NAMALWA (cell line): Measurements from ENCODE around the gene CAPZB.
A peak's percentile ranks its signal among the peaks of the same experiment; 100 is the strongest.

Experiments used
- DNase-seq: peaks from one replicate; pipeline ENCODE4 v3.0.0-alpha.2; 2015; ENCODE audit warnings: low spot score

The CAPZB gene

DNA sequence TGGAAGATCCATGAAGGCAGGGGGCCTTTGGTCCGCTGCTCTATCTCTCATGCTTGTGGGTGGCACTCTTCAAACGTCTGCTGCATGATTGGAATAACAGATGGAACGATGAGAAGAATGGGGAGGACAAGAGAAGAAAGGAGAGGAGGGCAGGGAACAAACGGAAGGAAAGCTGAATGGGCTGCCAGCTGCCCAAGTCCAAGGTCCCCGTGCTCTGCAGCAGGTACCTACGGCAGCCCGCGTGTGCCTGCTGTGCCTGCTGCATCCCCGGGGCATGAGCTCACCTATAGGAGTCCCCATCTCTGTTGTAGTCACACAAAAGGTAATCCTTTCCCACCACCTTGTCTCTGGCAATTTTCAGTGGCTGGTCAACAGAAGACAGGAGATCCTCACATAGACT lies 100.1 kb downstream of the CAPZB start:
- no peak for DNase-seq

DNA sequence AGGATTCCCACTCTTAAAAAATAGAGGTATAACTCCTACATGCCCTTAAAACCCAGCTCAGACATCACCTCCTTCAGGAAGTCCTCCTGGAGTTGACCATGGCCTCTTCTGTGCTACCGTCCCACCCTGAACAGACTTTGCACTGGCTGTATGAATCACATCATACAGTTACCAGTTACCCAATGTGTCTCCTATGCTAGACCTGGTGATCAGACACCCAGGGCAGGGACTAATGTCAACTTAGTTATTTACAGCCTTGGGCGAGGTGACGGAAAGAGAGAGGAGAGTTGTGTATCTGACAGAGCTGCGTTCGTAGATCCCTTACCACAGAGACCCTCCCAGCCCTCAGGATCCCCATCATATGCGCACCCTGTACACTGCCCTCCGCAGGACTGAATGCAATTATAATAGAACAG lies 100.6 kb downstream of the CAPZB start:
- no peak for DNase-seq

DNA sequence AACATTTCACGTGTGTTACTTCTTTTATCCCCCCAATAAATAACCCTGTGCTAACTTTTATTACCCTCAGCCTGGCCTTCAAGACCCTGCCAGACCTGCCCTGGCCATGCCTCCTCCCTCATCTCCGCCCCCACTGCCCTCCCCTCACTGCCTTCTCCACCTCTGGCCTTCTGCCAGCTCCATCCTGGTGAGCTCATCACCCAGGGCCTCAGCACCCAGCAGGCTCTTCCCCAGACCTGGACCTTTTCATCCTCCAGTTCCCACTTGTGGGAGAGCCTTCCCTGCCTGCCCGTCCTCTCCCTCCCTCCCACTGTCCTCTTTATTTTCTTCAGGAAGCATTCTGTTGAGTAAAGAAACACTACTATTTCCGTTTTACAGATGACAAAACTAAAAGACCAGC lies 101.2 kb downstream of the CAPZB start:
- DNase-seq, result no peak

GRCh38 chr1:19382222-19382621 lies 103.1 kb downstream of the CAPZB start:
- DNase-seq, result no peak

- no peak for DNase-seq
Observed at GRCh38 chr1:19381261-19381660, 104.1 kb downstream of the CAPZB start.

- DNase-seq, result no peak
Observed at GRCh38 chr1:19377812-19378718, 107.3 kb downstream of the CAPZB start.

DNA sequence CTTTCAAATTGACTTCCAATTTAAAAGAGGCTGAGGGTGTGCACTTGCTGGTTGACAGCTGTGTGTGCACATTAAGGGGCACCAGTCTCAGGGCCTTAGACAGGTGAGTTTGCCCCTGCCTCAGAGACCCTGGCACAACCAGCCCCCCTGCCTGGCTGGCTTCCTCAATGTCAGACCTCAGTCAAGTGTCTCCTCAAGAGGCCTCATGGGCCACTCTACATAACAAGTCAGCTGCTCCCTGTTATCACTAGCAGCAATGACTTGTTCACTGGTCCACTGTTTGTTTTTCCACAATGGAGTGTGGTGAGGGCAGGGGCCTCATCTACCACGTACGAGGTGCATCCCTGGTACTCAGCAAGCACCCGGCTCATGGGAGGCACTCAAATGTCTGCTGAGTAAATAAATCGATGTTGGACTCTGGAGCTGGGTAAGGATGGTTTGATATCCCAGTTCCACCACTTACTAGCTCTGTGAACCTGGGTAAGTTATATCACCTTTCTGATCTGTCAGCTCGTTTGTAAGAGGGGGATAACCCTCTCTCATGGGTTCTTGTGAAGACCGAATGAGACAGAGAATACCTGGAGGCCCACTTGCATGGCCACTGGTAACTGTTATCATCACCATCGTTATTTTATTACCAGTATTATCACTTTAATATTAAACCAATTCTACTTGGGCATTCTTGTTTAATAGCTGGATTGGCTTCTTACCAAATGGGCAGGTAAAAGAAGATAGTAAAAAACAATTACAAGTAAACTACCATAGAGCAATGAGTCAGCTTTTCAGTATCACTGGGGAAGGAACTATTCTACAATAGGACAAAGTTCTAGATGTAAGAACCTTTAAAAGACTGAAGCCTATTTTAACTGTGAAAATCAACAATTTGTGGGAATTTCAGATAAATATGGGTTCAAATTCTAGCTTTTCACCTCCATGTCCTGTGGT lies 108.6 kb downstream of the CAPZB start:
- DNase-seq, result no peak

DNA sequence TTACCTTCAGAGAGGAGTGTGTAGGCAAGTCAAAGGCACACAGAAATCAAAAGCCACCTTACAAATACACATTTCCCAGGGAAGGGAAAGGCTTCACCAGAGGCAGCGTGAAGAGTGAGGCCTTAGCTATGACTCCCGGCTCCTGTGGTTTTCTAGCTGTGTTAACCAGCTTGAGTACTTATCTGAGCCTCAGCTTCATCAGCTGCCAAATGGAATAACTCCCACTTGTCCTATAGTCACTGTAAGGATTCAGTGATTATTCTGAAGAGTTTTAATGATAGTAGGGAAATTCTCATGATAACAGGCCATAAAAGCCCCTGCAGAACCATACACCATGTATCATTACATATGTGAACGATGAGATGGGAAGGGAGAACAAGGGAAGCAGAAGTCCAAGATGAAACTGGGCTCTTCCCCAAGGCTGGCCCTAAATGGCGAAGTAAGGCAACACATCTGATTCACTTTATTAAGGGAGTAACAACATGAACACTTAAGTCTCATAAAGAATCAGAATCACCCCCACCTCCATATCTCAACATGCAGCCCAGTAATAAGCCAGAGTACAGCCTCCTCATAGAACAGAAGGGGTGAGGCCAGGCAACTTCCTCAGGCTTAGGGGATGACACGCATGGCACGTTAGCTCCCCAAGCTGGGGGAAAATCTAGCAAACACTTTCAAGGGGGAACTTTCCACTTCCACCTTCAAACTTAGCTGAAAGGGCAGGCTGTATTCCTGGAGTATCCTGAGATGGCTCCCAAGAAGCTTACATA lies 109.5 kb downstream of the CAPZB start:
- DNase-seq, result no peak

DNA sequence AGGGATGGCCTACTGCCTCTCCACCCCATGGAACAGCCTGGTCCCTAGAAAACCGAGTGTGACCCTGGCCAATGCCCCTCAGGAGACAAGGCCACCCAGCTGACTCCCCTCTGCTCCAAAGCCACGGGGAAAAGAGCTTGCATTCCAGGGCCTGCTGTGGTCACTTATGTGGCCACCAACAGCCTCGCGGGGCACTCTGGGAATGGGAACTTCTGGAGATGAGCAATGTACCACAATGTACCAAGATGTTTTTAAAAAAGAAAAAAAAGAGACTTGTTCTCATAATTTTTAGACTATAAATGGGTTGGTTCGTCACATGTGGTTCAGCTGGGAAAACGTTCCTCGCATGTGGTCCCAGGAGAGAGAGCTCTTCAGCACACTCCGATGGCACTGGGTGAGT lies 110.4 kb downstream of the CAPZB start:
- no peak for DNase-seq

DNA sequence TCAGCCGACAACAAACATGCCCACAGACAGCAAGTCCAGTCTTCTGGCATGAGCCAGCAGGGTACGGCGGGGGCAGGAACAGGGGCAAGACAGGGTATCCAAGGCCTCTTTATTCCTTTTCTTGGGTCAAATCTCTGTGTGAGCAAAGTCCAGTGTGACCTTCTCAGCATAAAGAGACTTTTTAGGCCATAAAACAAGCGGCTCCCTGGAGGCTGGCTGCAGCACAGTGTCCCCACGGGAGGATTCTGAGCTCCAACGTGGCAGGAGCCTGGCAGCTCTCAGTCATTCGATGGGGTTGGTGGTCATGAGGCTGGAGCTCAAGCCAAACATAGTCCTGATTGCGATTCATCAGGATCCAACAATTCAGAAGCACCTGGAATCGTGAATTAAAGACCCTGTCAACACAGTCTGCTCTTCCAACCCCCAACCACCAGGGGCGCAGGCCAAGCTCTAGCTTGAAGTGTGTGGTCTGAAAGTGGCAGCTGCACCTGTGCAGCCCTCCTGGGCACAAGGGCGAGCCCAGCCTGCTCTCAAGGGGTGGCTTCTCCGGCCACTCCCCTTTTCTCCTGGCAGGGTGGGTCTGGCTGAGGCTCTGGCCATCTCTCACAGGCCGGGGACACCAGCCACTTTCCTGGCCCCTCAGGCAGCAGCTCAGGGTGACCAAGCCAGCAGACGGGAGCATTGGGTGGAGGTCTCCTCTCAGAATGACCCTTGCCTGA lies 111.1 kb downstream of the CAPZB start:
- DNase-seq, result peak; percentile 40

DNA sequence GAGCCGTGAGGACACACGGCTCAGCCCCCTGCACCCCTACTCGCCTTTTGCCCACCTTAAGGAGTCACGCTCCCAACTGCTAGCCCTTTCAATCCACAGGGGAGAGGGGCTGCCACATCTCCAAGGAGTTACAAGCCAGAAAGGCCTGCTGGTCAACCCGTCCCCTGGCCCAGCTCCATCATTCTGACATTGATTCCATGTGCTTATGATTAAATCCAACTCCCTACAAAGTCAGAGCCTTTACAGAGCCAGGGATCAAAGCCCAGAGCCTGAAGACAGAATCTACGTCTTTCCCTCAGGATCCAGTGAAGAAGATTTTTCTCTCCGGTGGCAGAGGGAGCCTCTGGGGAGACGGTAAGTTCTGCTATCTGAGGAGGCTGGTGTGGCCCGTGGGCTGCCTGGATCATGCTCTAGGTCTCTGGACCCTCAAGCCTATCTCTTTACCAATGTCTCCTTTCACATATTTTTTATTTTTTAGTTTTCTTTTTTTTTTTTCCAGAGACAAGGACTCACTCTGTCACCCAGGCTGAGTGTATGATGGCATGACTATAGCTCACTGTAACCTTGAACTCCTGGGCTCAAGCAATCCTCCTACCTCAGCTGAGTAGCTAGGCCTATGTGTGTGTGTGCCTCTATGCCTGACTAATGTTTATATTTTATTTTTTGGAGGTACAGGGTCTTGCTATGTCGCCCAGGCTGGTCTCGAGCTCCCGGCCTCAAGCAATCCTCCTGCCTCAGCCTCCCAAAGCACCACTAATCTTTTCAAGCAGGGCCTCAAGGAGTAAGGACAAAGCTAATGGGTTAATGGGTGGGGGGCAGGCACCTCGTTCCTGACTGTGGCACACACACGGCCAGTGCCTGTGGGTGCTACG lies 111.9 kb downstream of the CAPZB start:
- no peak for DNase-seq

DNA sequence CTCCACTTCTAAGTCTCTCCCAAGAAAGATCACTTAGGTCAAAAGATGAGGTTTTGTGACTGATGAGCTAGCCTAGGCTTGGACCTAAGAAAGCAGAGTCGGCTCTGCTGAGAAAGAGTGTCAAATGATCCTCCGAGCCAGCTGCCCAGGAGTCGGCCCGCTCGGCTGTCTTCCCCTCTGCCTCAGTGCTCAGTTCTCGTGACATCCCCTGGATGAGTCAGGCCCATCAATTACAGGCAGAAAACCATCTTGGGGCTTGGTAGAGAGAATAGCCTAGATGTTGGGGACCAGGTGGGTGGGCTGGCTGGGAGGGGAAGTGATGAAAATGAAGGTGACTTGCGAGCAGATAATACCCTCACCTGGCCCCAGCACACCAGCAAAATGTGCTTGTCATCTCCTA lies 112.7 kb downstream of the CAPZB start:
- DNase-seq, result no peak

DNA sequence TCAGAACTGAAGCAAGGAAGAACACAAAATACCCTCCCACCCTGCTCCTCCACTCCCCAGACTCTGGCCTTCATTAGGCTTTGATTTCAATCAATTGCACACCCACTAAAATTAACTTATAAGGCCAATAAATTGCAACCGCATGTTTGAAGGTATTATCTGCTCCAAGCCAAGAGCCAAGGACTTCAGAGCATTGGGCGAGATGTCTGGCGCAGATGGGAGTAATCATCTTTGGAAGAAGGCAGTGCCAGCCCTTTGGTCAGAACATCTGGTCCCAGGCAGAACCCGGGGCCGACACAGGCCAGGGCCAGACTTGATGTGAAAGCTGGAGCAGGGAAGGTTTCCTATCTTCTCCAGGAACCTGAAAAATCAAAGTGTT lies 113.2 kb downstream of the CAPZB start:
- no peak for DNase-seq

DNA sequence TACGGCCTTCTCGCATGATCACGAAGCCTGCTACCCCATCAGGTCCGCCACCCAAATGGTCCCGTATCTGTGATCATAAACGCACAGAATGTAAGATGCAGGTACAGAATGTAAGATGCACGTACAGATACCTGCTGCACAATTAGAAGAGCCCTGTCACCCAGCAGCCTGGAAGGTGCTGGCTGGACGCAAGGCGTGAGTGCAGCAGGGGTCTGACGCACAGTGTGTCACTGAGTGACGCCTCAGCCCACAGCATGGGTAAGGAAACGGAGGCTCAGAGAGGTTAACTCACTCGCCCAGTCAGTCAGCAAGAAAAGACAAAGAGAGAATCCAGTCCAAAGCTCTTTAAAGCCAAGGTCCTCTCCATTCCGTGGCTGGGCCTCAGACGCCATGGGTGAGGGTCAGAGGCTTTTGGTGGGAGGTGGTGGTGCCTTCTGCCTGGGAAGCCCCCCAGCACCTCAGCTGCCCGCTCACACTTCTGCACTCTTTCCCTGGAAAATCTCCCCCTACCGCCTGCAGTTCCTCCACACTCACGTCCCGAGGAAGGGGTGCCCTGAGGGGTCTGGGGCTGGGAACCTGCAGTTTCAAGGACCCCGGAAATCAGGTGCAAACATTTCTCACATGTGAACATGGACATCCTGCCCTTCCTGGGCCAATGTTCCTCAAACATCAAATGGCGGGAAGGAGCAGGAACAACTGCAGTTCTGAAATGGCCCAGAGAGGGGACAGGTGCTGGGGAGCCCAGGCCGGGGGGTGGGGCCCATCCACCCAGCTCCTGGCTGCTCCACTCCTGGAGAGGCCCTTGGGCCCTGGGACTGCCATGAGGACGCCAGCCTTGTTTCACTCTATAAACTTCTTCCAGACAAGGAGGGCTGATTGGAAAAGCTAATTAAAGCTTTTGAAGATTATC lies 113.9 kb downstream of the CAPZB start:
- DNase-seq, result no peak

DNA sequence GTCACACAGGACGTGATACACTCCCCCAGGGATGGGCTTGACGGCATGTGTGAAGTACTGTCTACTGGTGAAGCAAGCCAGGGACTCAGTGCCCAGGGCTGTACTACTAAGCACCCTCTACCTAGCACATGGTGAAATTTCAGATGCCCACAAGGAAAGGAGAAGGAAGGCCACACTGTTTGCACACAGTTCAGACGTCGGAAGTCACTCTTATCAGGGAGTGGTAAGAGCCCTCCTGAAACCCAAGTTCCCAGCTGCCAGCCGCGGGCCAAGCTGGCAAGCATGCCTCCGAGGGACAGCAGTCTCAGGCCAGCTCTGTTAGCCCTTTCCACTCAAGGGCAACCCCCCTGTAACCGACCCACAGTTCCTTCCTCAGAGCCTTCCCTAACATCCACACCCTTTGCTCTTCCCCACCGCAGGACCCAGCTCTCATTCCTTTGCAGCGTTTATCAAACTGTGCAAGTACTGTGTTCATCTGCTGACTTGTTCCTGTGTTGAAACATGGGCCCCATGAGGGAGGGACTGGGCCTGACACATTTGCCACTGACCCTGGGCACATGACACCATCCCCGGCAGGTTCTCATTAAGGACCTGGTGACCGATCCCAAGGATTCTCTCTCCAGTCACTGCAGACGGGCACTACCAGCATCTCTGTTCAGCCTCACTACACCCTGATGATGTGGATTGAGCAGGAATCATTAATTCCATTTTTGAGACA lies 114.7 kb downstream of the CAPZB start:
- no peak for DNase-seq

DNA sequence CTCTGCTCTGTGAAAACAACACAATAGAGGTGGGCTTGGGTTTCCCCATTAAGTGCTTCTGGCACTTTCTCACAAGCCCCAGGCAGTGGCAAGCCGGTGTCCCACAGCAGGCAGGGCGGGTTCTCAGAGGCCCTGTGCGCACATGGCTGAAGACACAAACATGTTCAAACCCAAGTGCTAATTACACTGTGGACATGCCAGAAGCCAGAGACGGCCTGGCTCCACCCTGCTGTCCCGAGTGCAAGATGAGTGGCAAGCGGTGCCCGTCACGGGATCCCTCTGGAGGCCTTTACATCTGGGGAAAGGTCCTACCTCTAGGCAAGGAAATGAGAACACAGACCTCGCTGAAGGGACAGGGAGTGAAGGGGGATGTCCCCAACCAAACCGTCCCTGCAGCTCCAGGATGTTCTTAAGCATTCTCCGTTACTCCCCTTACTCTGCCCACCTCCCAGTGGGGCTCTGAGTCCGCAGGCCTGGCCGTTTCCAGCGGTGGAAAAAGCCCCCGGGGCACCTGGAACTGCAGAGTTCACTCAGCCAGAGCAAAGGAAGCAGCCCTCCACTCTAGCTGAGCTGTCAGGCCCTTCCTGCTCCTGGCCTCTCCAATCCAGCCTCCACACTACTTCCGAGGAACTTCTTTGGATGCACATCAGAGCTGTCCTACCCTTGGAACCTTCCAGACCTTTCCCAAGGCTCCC lies 115.8 kb downstream of the CAPZB start:
- DNase-seq, result no peak

DNA sequence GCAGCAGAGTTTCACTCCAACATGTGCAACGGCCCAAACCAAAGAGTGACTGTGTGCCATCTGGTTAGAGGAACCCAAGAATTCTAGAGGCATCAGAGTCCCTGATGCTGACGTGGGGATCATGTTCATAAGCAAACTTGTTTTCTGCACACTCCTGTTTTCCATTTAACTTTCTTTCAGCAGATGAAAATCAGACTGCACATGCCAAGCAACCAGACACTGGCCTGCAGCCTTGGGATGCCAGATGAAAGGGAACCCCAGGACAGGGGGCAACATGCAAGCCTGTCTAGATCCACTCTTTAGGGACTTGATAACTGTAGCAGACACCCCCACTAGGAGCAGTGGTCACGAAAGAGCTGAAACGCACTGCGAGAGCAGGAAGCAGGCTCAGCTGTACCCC lies 116.4 kb downstream of the CAPZB start:
- DNase-seq, result no peak

GRCh38 chr1:19368050-19368449 lies 117.3 kb downstream of the CAPZB start:
- DNase-seq, result no peak
